ENCODE data around the gene TPSD1.
"Not testable (repeated sequence)": the region's sequence is repeated elsewhere in the genome, so short reads cannot be mapped to it uniquely, and the experiment has no call there.

TPSD1 gene

DNA sequence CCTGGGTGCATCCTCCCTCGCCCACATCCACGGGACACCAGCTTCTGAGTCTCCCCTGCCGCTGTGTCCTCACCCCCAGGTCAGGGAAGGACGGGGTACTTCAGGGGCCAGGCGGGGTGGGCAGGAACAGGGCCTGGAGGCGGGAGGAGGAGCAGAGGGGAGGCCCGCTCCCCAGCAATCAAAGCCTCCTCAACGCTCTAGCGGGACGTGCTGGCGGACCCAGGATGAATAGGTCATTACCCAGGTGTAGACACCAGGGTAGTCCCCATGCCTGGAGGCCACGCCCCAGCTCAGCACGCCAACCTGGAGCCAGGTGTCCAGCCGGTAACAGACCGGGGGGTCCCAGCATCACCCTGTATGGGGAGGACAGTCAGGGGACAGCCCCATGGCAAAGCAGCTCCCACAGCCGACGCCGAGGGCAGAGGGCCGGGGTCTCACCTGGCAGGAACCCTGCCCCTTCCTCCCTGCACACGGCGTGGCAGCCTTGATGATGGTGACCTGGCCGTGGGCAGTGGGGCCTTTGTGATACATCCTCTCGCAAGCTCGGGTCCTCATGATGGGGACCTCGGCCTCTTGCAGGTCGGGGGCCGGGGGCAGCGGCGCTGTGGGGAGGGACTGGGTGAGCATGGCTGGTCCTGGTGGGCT, 24.2 kb downstream of the TPSD1 start:
- in situ Hi-C loops (cut with MboI; ENCODE audit: low sequenced_read_pairs), result no loop called here

DNA sequence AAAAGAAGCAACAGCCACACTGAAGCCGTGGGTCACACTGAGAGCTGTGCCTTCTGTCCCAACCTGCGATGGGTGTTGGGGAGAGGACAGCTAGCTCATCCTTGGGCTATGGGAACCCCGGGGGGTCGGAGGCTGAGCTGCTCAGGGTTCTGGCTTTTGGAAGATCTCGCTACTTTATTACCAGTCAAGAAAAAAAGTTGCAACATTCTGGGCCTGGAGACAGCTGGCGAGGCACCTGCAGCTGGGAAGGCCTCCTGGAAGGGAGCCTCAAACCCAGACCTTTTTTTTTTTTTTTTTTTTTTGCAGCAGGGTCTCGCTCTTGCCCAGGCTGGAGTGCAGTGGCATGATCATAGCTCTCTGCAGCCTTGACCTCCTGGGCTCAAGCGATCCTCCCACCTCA, 24.9 kb downstream of the TPSD1 start:
- in situ Hi-C loops (cut with MboI; ENCODE audit: low sequenced_read_pairs), result no loop called here

DNA sequence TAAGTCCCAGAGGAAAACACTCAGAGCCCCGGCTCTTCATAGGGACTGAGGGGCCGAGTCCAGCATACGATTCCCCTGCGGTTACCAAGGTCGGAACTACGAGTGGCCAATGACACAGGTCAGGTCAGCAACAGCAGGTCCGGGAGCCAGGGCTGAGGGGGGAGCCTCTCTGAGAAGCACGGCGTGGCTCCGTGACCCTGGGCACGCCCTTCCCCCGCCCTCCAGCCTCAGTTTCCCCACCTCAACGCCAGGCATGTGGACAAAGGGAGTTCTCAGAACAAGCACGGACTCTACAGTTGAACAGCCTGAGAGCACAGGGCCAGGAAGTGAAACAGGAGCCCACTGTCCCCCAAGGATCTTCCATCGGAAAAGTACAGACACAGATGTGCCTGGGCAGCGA, 25.6 kb downstream of the TPSD1 start:
- in situ Hi-C loops (cut with MboI; ENCODE audit: low sequenced_read_pairs), result no loop called here

DNA sequence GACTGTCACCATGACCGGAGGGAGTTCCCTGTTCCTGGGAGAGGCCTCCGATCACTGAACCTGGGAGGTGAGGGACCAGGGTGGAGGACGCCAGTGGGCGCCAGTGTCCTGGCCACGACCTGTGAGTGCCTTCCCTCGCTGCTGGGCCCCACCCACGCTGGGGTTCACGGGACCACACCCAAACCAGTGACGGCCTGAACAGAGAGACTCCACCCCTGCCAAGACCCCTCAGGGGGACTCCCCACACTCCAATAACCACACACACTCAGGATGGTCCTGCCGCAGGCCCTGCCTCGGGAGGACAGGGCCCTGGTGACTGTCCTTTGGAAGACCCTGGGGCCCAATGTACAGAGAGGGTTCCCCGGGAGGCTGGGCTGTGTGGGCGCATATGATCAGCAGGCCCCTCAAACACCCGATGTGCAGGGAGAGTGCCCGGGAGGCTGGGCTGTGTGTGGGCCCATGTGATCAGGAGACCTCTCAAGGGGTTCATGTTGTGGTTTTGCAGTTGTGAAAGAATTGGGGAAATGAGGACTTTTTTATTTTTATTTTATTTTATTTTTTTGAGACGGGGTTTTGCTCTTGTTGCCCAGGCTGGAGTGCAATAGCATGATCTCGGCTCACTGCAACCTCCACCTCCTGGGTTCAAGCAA, 26.6 kb downstream of the TPSD1 start:
- in situ Hi-C loops (cut with MboI; ENCODE audit: low sequenced_read_pairs), result no loop called here

DNA sequence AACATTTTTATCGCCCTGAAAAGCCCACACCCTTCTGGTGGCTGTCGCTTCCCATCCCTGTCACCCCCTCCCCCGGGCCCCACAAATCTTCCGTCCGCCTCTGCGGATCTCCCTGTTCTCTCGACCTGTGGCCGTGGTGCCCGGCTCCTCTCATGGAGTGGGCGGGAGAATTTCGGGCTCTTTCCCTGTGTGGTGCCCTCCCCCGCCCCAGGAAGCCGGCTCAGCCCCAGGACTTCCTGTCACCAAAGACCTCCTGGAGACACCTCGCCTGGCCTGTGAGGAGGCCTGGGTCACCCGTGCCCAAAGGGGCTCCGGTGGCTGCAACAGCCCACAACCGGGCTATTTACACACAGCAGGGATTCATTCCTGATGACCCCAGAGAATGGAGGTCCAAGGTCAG, 27.4 kb downstream of the TPSD1 start:
- in situ Hi-C loops (cut with MboI; ENCODE audit: low sequenced_read_pairs), result no loop called here

DNA sequence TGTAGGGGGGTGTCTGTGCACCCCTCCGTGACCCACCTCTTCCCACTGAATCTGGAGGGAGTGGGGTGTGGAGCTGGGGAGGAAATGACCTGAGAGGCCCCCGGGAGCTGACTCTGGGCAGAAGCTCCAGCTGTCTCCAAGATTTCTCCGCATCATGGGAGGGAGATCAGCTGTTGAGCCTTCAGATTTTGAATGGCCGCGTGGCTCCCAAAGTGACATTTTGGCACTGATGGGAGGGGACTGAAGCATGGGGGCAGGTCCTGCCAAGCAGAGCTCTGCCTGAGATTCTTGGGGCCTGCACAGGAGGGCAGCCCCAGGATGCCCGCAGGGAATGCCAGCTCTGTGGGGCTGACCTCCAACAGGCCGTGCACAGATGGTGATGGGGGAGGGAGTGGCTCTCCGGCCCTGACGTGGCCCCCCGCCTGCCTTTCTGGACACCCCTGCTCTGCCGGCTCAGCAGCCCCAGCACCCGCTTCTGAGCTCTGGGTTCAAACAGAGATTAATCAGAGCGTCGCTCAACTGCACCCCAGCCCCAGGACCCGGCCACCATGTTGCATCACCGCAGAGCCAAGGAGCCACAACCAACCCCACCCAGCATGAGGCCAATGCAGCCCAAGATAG, 28.2 kb downstream of the TPSD1 start:
- in situ Hi-C loops (cut with MboI; ENCODE audit: low sequenced_read_pairs), result no loop called here

DNA sequence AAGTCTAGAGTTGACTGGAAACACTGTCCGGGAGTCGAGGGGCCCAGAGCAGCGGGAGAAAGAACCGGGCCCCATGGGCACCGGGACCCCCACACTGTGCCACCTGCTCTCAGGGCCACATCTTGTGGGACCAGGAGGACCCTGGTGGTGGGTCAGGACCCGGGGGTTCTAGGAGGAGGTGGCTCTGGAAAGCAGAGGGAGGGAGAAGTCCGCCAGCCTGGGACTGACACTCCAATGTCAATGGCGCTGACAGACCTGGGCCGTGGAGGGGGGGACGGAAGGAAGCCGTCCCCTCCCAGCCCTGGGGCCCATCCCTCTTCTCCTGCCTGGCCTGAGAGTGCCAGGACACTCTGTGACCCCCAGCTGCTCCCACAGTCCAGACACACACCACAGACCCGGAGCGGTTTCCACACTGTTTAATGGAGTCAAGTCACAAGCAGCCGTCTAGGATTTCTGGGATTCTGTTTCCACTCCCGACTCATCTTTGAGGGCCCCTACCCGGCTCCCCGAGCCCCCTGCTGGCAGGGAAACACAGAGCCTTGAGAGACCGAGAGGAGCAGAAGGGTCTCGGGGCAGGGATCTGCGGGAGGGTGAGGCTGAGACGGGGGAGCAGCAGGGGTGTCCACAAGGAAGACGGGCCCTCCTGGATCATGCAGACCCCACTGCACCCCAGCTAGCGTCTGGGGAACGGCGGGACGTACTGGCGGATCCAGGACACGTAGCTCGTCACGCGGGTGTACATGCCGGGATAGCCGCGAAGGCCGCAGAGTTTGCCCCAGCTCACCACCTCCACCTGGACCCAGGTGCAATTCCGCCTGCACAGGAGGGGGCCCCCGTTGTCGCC, 30.0 kb downstream of the TPSD1 start:
- in situ Hi-C loops (cut with MboI; ENCODE audit: low sequenced_read_pairs), result no loop called here

DNA sequence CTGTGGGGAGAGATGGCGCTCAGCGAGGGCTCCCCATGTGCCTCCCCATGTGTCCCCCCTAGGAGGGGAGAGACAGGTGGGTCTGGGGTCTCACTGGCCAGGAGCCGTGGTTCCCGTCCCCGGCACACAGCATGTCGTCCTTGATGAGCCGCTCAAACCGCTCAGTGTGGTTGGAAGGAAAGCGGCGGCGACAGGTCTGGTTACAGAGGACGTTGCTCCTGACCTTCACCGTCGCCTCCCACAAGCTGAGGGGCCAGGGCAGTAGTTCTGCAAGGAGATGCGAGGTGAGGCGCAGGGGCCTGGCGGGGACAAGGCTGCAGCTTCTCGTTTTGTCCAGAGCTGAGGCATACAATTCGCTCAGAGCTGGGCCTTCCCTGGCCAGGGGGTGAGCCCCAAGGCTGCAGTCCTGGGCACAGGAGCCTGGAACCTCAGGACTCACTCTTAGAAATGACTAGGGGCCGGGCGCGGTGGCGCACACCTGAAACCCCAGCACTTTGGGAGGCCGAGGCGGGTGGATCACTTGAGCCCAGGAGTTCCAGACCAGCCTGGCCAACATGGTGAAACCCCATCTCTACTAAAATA, 30.7 kb downstream of the TPSD1 start:
- in situ Hi-C loops (cut with MboI; ENCODE audit: low sequenced_read_pairs), result no loop called here

DNA sequence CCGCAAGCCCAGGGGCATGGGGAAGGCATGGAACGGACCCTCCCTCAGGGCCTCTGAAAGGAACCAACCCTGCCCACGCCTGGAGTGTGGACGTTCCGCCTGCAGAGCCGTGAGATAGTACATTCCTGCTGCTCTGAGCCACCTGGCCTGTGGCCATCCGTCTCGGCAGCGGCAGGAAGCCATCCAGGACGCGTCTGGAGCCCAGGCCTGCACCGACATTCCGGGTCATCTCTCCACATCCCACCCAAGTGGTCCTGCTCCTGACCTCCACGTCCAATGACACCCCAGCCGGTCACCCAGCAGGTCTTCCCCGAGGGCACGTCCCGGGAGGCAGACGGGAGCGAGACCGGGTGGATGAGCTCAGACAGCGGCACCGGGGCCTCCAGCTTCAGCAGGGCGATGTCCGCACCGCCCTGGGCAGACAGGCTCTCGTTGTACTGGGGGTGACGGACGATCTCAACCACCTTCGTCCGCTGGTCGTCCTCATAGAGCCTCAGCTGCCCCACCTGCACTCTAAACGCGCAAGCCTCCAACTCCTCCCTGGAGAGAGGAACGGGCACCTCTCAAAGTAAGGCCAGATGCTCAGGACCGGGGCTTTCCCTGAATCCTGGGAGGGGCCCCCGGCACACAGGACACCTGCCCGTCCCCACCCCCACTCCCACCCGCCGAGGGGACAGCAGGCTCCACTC, 32.3 kb downstream of the TPSD1 start:
- in situ Hi-C loops (cut with MboI; ENCODE audit: low sequenced_read_pairs), result no loop called here

DNA sequence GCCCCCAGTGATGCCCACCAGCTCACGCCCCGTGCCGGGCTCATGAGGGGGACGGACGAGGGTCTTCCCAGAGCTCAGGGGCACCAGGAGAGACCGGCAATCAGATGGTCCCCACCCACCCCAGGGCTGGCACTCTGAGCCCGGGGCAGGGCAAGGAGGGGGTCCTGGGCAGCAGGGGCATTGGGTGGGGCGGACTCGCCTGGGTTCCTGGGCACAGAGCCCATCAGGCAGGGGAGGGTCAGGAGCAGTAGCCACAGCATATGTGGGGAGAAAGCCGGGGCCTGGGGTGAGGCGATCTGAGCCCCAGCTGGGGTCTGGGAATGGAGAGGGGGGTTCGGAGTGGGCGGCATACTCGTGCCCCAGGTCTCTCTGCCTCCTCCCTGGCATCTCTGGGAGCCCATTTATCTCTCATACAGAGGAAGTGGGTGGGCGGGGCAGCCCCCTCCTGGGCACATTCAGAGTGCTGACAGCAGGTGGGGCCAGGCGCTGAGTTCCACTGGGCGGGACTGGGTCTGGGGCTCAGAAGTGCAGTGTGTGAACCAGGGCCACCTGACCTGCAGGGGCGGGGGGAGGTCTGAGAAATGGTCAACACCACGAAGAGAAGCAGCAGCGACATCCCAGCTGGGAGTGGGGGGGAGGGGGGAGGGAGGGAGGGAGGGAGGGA, 33.1 kb downstream of the TPSD1 start:
- in situ Hi-C loops (cut with MboI; ENCODE audit: low sequenced_read_pairs), result no loop called here

DNA sequence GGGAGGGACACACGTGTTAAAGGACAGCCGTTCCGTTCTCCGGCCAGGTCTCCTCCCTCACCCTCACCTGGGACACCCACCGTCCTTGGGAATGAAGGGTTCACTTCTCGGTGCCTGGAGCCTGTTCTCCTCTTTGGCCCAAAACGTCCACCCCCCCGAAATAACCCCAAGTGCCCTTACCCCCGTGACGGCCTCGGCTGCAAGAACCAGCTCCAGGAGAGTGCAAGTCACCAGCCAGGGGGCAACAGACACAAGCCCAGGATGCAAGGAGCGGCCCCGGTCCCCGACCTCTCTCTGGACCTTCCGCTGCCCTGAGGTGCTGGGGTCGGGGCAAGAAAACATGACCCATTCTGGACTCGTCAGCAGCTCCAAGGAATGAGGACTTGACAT, 33.6 kb downstream of the TPSD1 start:
- in situ Hi-C loops (cut with MboI; ENCODE audit: low sequenced_read_pairs), result no loop called here

DNA sequence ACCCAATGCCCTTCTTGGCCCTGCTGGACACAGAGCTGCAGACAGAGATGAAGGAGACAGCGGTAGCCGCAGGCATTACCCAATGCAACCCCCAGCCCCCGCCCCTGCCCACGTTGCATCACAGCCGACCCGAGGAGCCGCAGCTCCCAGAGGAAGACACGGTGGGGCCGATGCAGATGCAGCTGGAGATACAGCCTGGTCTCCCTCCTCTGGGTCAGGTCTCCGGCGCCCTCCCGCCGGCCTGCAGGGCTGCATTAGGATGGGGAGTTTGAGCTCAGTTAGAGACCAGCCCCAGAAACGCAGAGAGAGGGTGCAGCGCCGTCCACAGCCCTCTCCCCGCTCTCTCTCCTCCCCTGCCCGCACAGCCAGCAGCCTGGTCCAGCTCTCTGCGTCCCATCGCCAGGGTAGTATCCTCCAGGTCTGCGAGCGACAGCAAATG, 34.2 kb downstream of the TPSD1 start:
- in situ Hi-C loops (cut with MboI; ENCODE audit: low sequenced_read_pairs), result no loop called here

DNA sequence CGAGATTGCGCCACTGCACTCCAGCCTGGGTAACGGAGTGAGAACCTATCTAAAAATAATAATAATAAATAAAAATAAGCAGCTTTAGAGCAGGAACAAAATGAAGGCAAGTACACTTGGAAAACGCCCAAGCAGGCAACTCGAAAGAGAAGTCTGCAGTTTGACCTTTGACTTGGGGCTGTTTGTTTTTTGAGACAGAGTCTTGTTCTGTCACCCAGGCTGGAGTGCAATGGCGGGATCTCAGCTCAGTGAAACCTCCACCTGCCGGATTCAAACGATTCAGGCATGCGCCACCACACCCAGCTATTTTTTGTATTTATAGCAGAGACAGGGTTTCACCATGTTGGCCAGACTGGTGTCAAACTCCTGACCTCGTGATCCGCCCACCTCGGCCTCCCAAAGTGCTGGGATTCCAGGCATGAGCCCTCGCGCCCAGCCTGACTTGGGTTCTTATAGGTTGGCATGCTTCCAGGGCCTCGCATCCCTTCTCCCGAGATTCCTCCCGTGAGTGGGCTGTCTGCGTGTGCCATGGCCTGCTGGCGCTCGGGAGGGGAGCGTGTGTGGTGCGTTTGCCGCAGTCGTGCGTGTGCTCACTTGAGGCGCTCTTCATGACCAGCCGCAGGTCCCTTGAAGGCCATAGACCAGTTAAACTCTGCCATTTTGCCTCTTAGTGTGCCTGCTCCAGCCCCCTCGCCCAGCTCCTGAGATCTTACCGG, 35.1 kb downstream of the TPSD1 start:
- in situ Hi-C loops (cut with MboI; ENCODE audit: low sequenced_read_pairs), result no loop called here

DNA sequence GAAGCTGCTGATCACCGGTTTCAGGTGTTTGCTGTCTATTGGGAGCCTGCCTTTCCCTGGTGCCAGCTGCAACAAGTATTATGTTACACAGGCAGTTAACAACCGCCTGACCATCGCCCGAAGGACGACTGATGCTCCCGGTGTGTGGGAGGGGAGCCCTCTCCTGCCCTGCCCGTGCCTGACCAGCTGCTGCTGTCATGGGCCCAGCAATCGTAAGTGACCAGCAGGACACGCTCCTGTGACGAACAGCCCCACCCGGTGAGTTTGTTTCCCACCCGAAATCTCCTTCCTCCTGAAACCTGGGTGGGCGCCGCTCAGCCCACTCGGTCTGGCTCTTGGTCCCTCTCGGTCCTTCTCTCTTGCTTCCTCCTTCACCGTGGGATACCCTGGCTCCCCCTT, 35.7 kb downstream of the TPSD1 start:
- in situ Hi-C loops (cut with MboI; ENCODE audit: low sequenced_read_pairs), result no loop called here

DNA sequence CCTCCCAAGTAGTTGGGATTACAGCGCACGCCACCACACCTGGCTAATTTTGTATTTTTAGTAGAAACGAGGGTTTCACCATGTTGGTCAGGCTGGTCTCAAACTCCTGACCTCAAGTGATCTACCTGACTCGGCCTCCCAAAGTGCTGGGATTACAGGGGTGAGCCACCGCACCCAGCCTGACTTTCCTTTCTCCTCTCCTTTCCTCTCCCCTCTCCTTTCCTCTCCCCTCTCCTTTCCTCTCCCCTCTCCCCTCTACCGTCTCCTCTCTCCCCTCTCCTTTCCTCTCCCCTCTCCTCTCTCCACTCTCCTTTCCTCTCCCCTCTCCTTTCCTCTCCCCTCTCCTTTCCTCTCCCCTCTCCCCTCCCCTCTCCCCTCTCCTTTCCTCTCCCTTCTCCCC, 36.3 kb downstream of the TPSD1 start:
- in situ Hi-C loops (cut with MboI; ENCODE audit: low sequenced_read_pairs), result not testable (repeated sequence)

DNA sequence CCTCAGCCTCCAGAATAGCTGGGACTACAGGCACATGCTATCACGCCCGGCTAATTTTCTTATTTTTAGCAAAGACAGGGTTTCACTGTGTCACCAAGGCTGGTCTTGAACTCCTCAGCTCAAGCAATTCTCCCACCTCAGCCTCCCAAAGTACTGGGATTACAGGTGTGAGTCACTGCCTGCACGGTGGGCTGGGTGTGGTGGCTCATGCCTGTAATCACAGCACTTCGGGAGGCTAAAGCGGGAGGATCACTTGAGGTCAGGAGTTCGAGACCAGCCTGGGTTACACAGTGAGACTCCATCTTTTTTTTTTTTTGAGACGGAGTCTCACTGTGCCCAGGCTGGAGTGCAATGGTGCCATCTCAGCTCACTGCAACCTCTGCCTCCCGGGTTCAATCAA, 36.9 kb downstream of the TPSD1 start:
- in situ Hi-C loops (cut with MboI; ENCODE audit: low sequenced_read_pairs), result not testable (repeated sequence)

DNA sequence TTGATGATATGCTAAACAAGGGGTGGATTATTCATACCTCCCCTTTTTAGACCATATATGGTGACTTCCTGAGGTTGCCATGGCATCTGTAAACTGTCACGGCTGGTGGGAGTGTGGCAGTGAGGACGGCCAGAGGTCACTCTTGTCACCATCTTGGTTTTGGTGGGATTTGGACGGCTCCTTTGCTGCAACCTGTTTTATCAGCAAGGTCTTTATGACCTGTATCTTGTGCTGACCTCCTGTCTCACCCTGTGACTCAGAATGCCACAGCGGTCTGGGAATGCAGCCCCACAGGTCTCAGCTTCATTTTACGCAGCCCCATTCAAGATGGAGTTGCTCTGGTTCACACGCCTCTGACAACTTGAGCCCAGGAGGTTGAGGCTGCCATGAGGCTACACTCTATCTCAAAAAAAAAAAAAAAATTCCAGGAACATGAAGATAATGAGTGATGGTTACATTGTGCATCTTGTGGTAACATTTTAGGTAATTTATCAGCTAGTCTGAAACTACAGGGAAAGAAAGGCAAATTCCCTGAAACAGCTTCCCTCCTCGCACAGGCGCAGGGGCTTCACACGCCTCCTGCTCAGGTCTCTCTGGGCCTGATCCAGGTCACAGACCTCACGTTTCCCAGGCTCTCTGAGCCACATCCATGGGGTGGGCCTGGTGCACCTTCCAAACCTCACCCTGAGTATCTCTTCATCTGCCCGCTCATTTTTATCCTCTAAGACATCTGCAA, 38.2 kb downstream of the TPSD1 start:
- in situ Hi-C loops (cut with MboI; ENCODE audit: low sequenced_read_pairs), result no loop called here

DNA sequence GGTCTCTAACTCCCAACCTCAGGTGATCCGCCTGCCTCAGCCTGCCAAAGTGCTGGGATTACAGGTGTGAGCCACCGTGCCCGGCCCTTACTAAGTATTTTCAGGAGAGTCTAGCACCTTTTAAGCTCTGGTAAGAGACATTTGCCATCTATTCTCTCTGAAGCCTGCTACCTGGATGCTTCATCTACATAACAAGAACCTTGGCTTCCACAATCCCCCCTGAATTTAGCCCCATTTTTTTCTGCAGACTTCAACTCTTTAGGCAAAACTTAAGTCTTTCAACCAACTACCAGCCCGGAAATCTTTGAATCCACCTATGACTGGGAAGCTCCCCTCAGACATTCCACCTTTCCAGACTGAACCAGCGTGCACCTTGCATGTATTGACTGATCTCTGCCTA, 39.6 kb downstream of the TPSD1 start:
- in situ Hi-C loops (cut with MboI; ENCODE audit: low sequenced_read_pairs), result no loop called here

DNA sequence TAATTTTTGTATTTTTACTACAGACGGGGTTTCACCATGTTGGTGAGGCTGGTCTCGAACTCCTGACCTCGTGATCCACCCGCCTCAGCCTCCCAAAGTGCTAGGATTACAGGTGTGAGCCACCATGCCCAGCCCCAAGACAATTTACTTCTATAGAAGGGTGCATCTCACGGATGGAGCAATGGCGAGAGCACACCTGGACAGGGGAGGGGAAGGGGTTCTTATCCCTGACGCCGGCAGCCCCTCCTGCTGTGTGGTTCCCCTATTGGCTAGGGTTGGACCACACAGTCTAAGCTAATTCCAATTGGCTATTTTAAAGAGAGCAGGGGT, 40.8 kb downstream of the TPSD1 start:
- in situ Hi-C loops (cut with MboI; ENCODE audit: low sequenced_read_pairs), result not testable (repeated sequence)
